ENCODE measurements around the gene PNLIPRP3. TPM values are rescaled to one million over a fixed set of nuclear protein-coding genes. Genes with fewer than 3 reads are reported as not detected.

PNLIPRP3 gene
- total and polyA plus RNA-seq, 2 of the 4 experiments (the other 2 are of a cell fraction), result not detected

- Histone ChIP-seq H3K4me2 (ENCODE audit: low read depth, low read length) (no peak overlapping the region), H3K4me1 (ENCODE audit: control insufficient read depth, insufficient read depth, low read length) (no peaks in the 10 kb centered on the region), H3K9ac (ENCODE audit: low read depth, low read length) (no peak overlapping the region), H3K14ac (replicated peaks; ENCODE audit: low read depth, low read length) (no peak overlapping the region), H3K4ac (ENCODE audit: low read depth, low read length) (no peak overlapping the region), H3K18ac (ENCODE audit: low read depth, low read length) (no peak overlapping the region), H3K27ac (ENCODE audit: insufficient read depth, low read length) (no peak overlapping the region), H2AFZ (replicated peaks; ENCODE audit: low read length, poor library complexity) (no peak overlapping the region), H2BK5ac (ENCODE audit: low read depth, low read length, poor library complexity, severe bottlenecking) (no peak overlapping the region), H4K5ac (ENCODE audit: low read depth, low read length) (no peak overlapping the region), H2AK5ac (ENCODE audit: low read depth, low read length) (no peak overlapping the region), H3K27me3 (ENCODE audit: control insufficient read depth, insufficient read depth, low read length) (no peaks in the 10 kb centered on the region), H3K9me1 (ENCODE audit: insufficient read depth, low read length) (no peaks in the 10 kb centered on the region), H4K91ac (ENCODE audit: insufficient read depth, low read depth, low read length) (no peak overlapping the region), H4K20me1 (ENCODE audit: insufficient read depth, low read length) (no peaks in the 10 kb centered on the region), H3K36me3 (ENCODE audit: control insufficient read depth, insufficient read depth, low read length) (no peaks in the 10 kb centered on the region), H2BK15ac (ENCODE audit: low read depth, low read length) (no peak overlapping the region), H3K4me3 (ENCODE audit: insufficient read depth, low read depth, low read length) (no peak overlapping the region), H4K8ac (ENCODE audit: low read depth in 2 of 2, low read length in 2 of 2) (no peak overlapping the region), H3K9me3 (ENCODE audit: control insufficient read depth, insufficient read depth, low read length) (no peaks in the 10 kb centered on the region), H3K56ac (ENCODE audit: extremely low read depth, insufficient read depth, low read length) (no peak overlapping the region), H2BK120ac (ENCODE audit: low read depth, low read length) (no peak overlapping the region), H3K79me1 (ENCODE audit: low read depth in 1 of 2, low read length in 2 of 2) (no peaks in the 10 kb centered on the region), H2AK9ac (replicated peaks; ENCODE audit: low read depth, low read length, poor library complexity) (no peak overlapping the region), H2BK20ac (ENCODE audit: low read depth, low read length) (no peak overlapping the region), H3K23ac (ENCODE audit: low read depth, low read length) (no peak overlapping the region)
- ChIA-PET POLR2A (ENCODE audit: unreplicated experiment) (interaction anchor here (0.5 kb wide), 1 partner anchor 728 kb away, joined by 3 read pairs; no protein-coding TSS in a partner anchor), CTCF (no interaction called here)
- BruUV-seq (replicated peaks), result no TSS peak
- in situ Hi-C loops (cut with MboI; ENCODE audit: low sequenced_read_pairs), result no loop called here
- ATAC-seq (ENCODE audit: low read depth) (no peak), DNase-seq (no peak)
- intact Hi-C loops (cut with micrococcal nuclease), result no loop called here
- dilution Hi-C loops (cut with HindIII; ENCODE audit: low sequenced_read_pairs, unreplicated experiment), result no loop called here
- WGBS, 2 experiments (ENCODE audit: extremely low coverage in 2 of 2, insufficient read length in 1 of 2), result no CpG with 5 or more reads among the region's 1 CpG
- no peak for TF ChIP-seq RCOR1 (IDR thresholded peaks at IDR 0.05; ENCODE audit: insufficient replicate concordance, low read length)
- TF ChIP-seq RAD21 (IDR thresholded peaks at IDR 0.05; ENCODE audit: low read length), result no peak
- TF ChIP-seq FOS (IDR thresholded peaks at IDR 0.05; ENCODE audit: low read depth, low read length), result no peak
- no peak for TF ChIP-seq CHD1 (IDR thresholded peaks at IDR 0.05; ENCODE audit: low read depth, low read length)
- TF ChIP-seq POLR2A (IDR thresholded peaks at IDR 0.05; ENCODE audit: low read depth, low read length), result no peak
- no peak for TF ChIP-seq CEBPB (IDR thresholded peaks at IDR 0.05; ENCODE audit: low read depth, low read length)
- TF ChIP-seq MAZ (IDR thresholded peaks at IDR 0.05; ENCODE audit: borderline replicate concordance, low read depth, low read length), result no peak
- no peak for TF ChIP-seq MAFK (IDR thresholded peaks at IDR 0.05; ENCODE audit: low read depth, low read length)
These were observed 2.6 kb downstream of the PNLIPRP3 start for GRCh38 chr10:116430288-116430687.
